Measurements from ENCODE around the gene TMEM87B. TPM values are rescaled to one million over a fixed set of nuclear protein-coding genes. Genes with fewer than 3 reads are reported as not detected.

Gene TMEM87B
- total and polyA plus RNA-seq, 12 donors, result 8.9 to 37.5 (median 29.1) TPM

DNA sequence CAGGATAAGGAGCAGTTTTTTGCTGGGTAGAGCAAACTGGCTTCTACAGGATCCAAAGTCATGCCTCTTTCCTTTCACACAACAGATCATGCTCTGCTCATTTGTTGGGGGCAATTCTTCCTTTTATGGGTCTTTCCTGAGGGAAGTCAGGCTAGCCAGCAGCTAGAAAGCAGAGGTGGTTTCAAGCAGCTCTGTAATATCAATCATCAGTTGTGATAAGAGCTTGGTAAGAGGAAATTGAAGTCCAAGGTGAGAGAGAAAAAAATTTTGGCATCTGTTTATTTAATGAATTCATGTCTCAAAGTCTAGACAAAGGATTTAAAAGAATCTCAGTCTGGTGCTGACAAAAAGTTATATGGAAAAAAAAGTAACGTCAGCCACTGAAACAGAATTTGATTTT lies 6.2 kb downstream of the TMEM87B start:
- no peak overlapping the region for H3K4me3 ChIP-seq
- DNase-seq, result no peak
- H3K4me1 ChIP-seq (replicated peaks in 1 of 2), result peaks cover 18 to 37% of the 10 kb centered on the region in 2 donors
- no peaks in the 10 kb centered on the region for H3K27me3 ChIP-seq
- TF ChIP-seq, protein P1, sequence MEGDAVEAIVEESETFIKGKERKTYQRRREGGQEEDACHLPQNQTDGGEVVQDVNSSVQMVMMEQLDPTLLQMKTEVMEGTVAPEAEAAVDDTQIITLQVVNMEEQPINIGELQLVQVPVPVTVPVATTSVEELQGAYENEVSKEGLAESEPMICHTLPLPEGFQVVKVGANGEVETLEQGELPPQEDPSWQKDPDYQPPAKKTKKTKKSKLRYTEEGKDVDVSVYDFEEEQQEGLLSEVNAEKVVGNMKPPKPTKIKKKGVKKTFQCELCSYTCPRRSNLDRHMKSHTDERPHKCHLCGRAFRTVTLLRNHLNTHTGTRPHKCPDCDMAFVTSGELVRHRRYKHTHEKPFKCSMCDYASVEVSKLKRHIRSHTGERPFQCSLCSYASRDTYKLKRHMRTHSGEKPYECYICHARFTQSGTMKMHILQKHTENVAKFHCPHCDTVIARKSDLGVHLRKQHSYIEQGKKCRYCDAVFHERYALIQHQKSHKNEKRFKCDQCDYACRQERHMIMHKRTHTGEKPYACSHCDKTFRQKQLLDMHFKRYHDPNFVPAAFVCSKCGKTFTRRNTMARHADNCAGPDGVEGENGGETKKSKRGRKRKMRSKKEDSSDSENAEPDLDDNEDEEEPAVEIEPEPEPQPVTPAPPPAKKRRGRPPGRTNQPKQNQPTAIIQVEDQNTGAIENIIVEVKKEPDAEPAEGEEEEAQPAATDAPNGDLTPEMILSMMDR (IDR thresholded peaks at IDR 0.05), result no peak
- no peak for TF ChIP-seq POLR2A (IDR thresholded peaks at IDR 0.05)
- no peak overlapping the region for H3K27ac ChIP-seq
- WGBS, 4 donors, result 66 to 83% (median 73%) methylated on average over 1 of the region's 1 CpG
- intact Hi-C loops (cut with DNase I), result no loop called here
- H3K36me3 ChIP-seq (replicated peaks in 1 of 2), result peaks cover 0 to 52% of the 10 kb centered on the region in 2 donors
- H3K9me3 ChIP-seq (replicated peaks in 1 of 3), result no peaks in the 10 kb centered on the region

DNA sequence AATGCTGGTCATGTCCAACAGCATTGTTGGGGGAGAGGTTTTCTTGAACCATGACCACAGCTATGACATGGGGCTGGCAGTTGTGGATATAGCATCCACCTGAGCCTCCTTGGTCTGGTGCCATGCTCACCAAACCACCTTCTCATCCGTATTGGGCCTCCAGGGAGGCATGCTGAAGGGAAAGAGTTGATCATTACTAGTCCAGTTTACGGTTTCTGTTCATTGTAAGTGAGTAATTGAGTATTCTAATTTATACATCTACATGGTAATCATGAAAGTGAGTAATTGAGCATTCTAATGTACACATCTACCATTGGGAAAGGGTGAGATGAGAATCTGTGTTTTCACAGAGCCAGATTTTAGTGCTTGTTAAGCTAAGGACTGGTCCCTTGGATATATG lies 6.8 kb downstream of the TMEM87B start:
- TF ChIP-seq, protein P1 (IDR thresholded peaks at IDR 0.05), result no peak
- no peak for TF ChIP-seq POLR2A (IDR thresholded peaks at IDR 0.05)
- Histone ChIP-seq H3K36me3 (replicated peaks in 1 of 2) (peaks cover 0 to 58% of the 10 kb centered on the region in 2 donors), H3K4me1 (replicated peaks in 1 of 2) (peaks cover 16 to 35% of the 10 kb centered on the region in 2 donors), H3K9me3 (replicated peaks in 1 of 3) (no peaks in the 10 kb centered on the region), H3K4me3 (no peak overlapping the region), H3K27me3 (no peaks in the 10 kb centered on the region), H3K27ac (peak overlapping the region in 1 of 5 donors; percentile 43)
- DNase-seq, result no peak
- 89 to 95% (median 93%) methylated on average over 2 of the region's 2 CpGs for WGBS, 4 donors
- intact Hi-C loops (cut with DNase I), result no loop called here

DNA sequence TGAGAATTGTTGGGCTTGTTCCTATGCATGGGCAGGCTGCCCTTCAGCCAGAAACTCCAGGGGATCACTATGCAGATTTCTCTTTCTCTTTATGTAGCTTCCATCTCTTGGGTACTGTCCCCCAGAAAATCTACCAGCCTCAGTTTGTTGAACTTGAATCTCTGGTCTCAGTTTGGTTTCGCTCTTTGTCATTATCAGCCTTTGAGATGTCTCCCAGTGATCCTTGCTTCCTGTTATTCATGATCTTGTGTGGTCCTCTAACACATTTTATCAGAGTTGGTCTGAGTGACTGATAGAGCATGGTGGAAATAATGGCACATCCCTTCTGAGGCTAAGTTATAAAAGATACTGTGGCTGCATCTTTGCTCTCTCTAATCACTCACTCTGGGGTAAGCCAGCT lies 7.8 kb downstream of the TMEM87B start:
- peaks cover 5 to 24% of the 10 kb centered on the region in 2 donors for H3K4me1 ChIP-seq (replicated peaks in 1 of 2)
- H3K4me3 ChIP-seq, result no peak overlapping the region
- H3K36me3 ChIP-seq (replicated peaks in 1 of 2), result peaks cover 0 to 68% of the 10 kb centered on the region in 2 donors
- no peaks in the 10 kb centered on the region for H3K27me3 ChIP-seq
- no peak for DNase-seq
- TF ChIP-seq, protein P1 (IDR thresholded peaks at IDR 0.05), result no peak
- TF ChIP-seq POLR2A (IDR thresholded peaks at IDR 0.05), result no peak
- no peaks in the 10 kb centered on the region for H3K9me3 ChIP-seq (replicated peaks in 1 of 3)
- WGBS, 4 donors, result 94 to 100% (median 95%) methylated on average over 1 of the region's 1 CpG
- no peak overlapping the region for H3K27ac ChIP-seq
- intact Hi-C loops (cut with DNase I), result no loop called here

DNA sequence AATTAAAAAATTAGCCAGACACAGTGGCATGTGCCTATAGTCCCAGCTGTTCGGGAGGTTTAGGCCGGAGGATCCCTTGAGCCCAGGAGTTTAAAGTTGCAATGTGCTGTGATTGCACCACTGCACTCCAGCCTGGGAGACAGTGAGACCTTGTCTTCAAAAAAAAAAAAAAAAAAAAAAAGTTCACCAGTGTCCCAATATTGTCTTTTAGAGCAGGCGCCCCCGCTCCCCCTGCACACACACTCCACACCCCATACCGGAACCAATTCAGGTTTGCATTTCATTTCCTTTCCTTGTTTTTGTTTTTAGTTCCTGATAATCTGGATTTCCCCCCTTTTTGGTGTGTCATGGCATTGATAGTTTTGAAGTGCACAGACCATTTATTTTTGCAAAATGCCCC lies 10.4 kb downstream of the TMEM87B start:
- 66 to 94% (median 79%) methylated on average over 5 of the region's 5 CpGs for WGBS, 4 donors
- Histone ChIP-seq H3K4me1 (replicated peaks in 1 of 2) (peaks cover 0 to 7% of the 10 kb centered on the region in 2 donors), H3K27ac (no peak overlapping the region), H3K36me3 (replicated peaks in 1 of 2) (peaks cover 0 to 67% of the 10 kb centered on the region in 2 donors), H3K27me3 (no peaks in the 10 kb centered on the region), H3K9me3 (replicated peaks in 1 of 3) (no peaks in the 10 kb centered on the region), H3K4me3 (no peak overlapping the region)
- intact Hi-C loops (cut with DNase I), result no loop called here
- TF ChIP-seq POLR2A (IDR thresholded peaks at IDR 0.05), result no peak
- TF ChIP-seq, protein P1 (IDR thresholded peaks at IDR 0.05), result no peak
- no peak for DNase-seq

All from adrenal gland (tissue), 12 donors.